GM10266 (cell line): ENCODE results near the gene HELZ2.
"Not testable (repeated sequence)": the region's sequence is repeated elsewhere in the genome, so short reads cannot be mapped to it uniquely, and the experiment has no call there.

ENCODE experiments used
- DNase-seq: peaks from one replicate; pipeline ENCODE4 v3.0.0; 2012; ENCODE audit errors: extremely low spot score
- CTCF ChIP-seq: IDR thresholded peaks from 2 replicates; pipeline ENCODE4 v1.5.1; 2012; ENCODE audit warnings: mild to moderate bottlenecking, low read depth; ENCODE audit not compliant: control insufficient read depth, insufficient read depth; ENCODE audit errors: missing control alignments

HELZ2 gene

GRCh38 chr20:63610581-63611435 is 36.8 kb upstream of the HELZ2 start:
- no peak for TF ChIP-seq CTCF

GRCh38 chr20:63606686-63607085 is 32.6 kb upstream of the HELZ2 start:
- DNase-seq, result no peak

More at GRCh38 chr20:63610581-63611435, 36.8 kb upstream of the HELZ2 start:
- DNase-seq, result no peak

GRCh38 chr20:63602321-63602720 is 28.3 kb upstream of the HELZ2 start:
- TF ChIP-seq CTCF, result no peak

More at GRCh38 chr20:63606686-63607085, 32.6 kb upstream of the HELZ2 start:
- no peak for TF ChIP-seq CTCF

GRCh38 chr20:63601679-63602078 is 27.6 kb upstream of the HELZ2 start:
- DNase-seq, result not testable (repeated sequence)

More at GRCh38 chr20:63602321-63602720, 28.3 kb upstream of the HELZ2 start:
- DNase-seq, result no peak

- no peak for TF ChIP-seq CTCF
- DNase-seq, result no peak
Observed at GRCh38 chr20:63599396-63600050, 25.5 kb upstream of the HELZ2 start.

GRCh38 chr20:63598479-63599395 is 24.7 kb upstream of the HELZ2 start:
- TF ChIP-seq CTCF, result no peak
- no peak for DNase-seq
